GM10248 (cell line): ENCODE results near the gene RBM11.

ENCODE experiments used
- CTCF ChIA-PET: fragments of 300-600 bp; sonication (Branson Sonifier 250); formaldehyde crosslinking; extraction: SDS; loops from one replicate; lab custom pipeline; 2021; ENCODE audit warnings: antibody characterized with exemption; lab: Yijun Ruan, JAX
- POLR2A ChIA-PET: fragments of 350-650 bp; sonication (Branson Sonifier 250); formaldehyde crosslinking; extraction: SDS; loops from one replicate; lab custom pipeline; 2020; ENCODE audit warnings: antibody characterized with exemption; lab: Yijun Ruan, JAX
- DNase-seq: peaks from one replicate; pipeline ENCODE4 v3.0.0; 2012; ENCODE audit errors: extremely low spot score
- CTCF ChIP-seq: IDR thresholded peaks from 2 replicates; pipeline ENCODE4 v1.5.1; 2012; ENCODE audit warnings: mild to moderate bottlenecking, low read depth; ENCODE audit errors: extremely low read depth, missing control alignments, control extremely low read depth

Gene RBM11

GRCh38 chr21:14263879-14264278 lies 47.9 kb downstream of the RBM11 start:
- CTCF ChIA-PET: interaction anchor here (2.2 kb wide), 1 partner anchor 11 kb away, joined by 9 read pairs; no protein-coding TSS in a partner anchor
- POLR2A ChIA-PET: no interaction called here
- no peak for DNase-seq
- no peak for TF ChIP-seq CTCF

- ChIA-PET POLR2A (no interaction called here), CTCF (no interaction called here)
- no peak for TF ChIP-seq CTCF
- no peak for DNase-seq
Observed at GRCh38 chr21:14265023-14265422, 49.1 kb downstream of the RBM11 start.

GRCh38 chr21:14267076-14267475 lies 51.1 kb downstream of the RBM11 start:
- no peak for TF ChIP-seq CTCF
- ChIA-PET POLR2A (no interaction called here), CTCF (no interaction called here)
- no peak for DNase-seq

GRCh38 chr21:14270631-14271030 lies 54.7 kb downstream of the RBM11 start:
- TF ChIP-seq CTCF: no peak
- ChIA-PET CTCF (interaction anchor here (1.5 kb wide), 1 partner anchor 10 kb away, joined by 3 read pairs; no protein-coding TSS in a partner anchor), POLR2A (no interaction called here)
- DNase-seq: no peak

- no peak for DNase-seq
- CTCF ChIA-PET: interaction anchor here (1.5 kb wide), 1 partner anchor 11 kb away, joined by 3 read pairs; no protein-coding TSS in a partner anchor
- POLR2A ChIA-PET: no interaction called here
- no peak for TF ChIP-seq CTCF
Observed at GRCh38 chr21:14271053-14271452, 55.1 kb downstream of the RBM11 start.

GRCh38 chr21:14271641-14272040 lies 55.7 kb downstream of the RBM11 start:
- ChIA-PET POLR2A (no interaction called here), CTCF (interaction anchor here (1.4 kb wide), 1 partner anchor 18 kb away, joined by 4 read pairs; no protein-coding TSS in a partner anchor)
- no peak for TF ChIP-seq CTCF
- DNase-seq: no peak
